AG09309 (cell line): Measurements from ENCODE around the gene MYH9.

ENCODE experiments used
- DNase-seq: peaks from one replicate; pipeline ENCODE4 v3.0.0-alpha.2; 2010; ENCODE audit warnings: low read depth
- H3K4me3 ChIP-seq: 2 replicates; pipeline ENCODE4 v1.5.1; 2011; ENCODE audit warnings: mild to moderate bottlenecking, low read depth, low read length, moderate library complexity; ENCODE audit not compliant: control insufficient read depth
- TF ChIP-seq, protein P1 (sequence below): IDR thresholded peaks from 2 replicates; pipeline ENCODE4 v1.5.1; 2011; ENCODE audit warnings: mild to moderate bottlenecking, low read depth, low read length, inconsistent platforms; ENCODE audit not compliant: insufficient read depth, control insufficient read depth; ENCODE audit errors: missing control alignments

The MYH9 gene

DNA sequence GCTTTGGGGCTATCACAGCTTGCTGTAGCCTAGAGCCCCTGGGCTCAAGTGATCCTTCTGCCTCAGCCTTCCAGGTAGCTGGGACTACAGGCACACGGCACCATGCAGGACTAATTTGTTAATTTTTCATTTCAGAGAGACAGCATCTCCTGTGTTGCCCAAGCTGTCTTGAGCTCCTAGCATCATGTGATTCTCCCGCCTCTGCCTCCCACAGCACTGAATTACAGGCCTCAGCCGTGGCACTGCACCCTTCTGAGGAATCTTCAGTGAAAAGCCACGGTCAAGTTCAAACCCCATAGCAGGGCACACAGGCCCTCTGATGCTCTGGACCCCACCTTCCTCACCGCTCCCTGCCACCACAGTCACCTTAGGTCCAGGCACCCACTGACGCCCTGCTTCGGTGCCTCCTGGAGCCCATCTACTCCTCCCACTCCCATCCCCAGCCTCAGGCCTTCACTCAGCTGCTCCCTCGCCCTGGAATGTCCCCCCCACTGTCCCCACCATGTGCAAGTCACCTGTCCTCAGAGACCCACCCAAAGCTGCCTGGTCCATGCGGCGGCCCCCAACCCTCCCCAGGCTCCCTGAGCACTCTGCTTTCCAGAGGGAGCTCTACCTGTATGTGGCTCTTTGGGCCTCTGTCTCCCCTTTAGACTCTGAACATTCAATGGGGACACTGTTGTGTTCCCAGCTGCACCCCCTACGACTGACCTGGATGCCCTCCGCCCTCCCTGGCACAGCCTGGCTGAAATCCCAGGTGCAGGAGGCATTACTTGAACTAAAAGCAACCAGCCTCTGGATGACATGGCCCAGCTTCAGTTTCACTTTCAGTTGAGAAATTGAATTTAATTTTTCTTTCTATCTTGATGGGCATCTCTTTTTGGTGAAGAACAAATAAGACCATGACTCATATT is 150.1 kb downstream of the MYH9 start:
- H3K4me3 ChIP-seq, result peak overlapping the region; percentile 76
- TF ChIP-seq, protein P1, sequence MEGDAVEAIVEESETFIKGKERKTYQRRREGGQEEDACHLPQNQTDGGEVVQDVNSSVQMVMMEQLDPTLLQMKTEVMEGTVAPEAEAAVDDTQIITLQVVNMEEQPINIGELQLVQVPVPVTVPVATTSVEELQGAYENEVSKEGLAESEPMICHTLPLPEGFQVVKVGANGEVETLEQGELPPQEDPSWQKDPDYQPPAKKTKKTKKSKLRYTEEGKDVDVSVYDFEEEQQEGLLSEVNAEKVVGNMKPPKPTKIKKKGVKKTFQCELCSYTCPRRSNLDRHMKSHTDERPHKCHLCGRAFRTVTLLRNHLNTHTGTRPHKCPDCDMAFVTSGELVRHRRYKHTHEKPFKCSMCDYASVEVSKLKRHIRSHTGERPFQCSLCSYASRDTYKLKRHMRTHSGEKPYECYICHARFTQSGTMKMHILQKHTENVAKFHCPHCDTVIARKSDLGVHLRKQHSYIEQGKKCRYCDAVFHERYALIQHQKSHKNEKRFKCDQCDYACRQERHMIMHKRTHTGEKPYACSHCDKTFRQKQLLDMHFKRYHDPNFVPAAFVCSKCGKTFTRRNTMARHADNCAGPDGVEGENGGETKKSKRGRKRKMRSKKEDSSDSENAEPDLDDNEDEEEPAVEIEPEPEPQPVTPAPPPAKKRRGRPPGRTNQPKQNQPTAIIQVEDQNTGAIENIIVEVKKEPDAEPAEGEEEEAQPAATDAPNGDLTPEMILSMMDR, result no peak
- DNase-seq, result no peak

DNA sequence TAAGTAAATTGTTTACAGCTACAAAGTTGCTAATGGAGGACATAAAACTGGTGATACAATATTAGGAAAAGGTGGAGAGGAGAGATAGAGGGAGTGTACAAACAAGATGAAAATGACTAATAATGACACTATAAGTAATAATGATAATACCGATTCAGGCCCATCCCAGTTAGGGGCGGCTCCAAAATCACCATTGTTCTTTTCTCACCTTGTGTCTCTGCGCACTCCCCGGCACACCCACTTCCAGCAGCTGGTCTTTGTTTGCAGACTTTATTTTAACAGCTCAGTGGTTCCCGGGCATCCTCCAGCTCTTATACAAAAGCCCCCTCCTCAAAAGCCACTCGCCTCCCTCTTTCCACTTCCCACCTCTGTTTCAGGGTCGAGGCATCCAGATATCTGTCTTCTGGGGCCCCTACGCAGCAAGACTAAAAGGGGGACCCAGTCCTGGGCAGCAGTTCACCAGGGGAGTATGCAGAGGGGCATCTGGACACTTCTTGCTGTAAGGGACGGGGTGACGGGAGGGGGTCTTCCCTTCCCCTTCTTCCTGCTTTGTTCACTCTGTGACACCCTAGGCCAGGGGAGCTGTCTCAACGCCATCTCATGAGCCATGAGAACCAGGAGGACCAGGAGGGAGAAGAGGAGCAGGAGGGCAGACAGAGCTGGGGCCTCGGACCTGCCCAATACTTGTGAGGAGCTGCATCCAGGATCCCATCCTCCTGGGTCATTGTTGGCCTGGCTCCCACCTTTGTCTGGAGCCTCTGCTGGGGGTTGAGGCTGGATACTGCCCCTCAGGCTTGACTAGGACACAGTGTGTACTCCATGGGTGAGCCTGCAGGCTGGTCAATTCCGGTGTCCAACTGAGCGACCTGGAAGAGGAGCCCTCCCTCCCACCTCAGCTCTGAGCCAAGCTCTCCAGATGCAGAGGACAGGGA is 151.1 kb downstream of the MYH9 start:
- TF ChIP-seq, protein P1, result no peak
- H3K4me3 ChIP-seq, result no peak overlapping the region

DNA sequence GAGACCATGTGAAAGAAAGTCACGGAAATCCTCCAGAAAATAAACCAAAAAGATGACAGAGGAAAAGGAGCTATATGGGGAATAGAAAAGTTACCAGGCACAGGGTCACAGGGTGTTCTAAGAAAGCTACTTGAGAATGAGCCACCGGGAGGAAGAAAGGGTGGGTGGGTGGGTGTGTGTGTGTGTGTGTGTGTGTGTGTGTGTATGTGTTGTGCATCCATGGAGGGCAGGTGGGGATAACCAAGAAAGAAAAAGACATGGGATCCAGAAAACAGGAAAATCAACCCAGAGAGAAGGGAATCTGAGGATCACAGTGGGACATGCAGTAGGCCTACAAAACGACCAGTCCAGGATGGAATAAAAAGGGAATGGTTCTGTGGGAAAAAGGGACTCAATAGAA is 152.2 kb downstream of the MYH9 start:
- no peak for DNase-seq
- no peak overlapping the region for H3K4me3 ChIP-seq
- TF ChIP-seq, protein P1, result no peak

More for the DNA sequence above, 151.1 kb downstream of the MYH9 start:
- DNase-seq, result no peak

DNA sequence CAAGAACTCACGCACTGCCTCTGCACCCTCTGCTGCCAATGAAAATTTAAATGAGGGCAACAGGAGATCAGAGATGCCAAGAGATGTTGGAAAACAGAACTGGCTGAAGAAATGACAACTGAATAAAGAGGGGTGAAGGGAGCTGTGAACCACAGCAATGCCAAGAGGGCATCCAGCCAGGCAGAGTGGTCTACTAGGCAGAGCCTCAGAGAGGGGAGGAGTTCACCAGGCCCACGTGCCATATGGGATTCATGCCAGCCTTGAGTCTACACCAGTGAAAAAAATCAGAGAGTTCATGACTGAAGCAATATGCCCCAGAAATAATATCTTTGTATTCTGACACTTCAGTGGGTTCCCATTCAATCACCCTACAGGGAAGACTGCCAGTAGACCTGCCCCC is 152.8 kb downstream of the MYH9 start:
- DNase-seq, result no peak
- H3K4me3 ChIP-seq, result no peak overlapping the region
- TF ChIP-seq, protein P1, result no peak

DNA sequence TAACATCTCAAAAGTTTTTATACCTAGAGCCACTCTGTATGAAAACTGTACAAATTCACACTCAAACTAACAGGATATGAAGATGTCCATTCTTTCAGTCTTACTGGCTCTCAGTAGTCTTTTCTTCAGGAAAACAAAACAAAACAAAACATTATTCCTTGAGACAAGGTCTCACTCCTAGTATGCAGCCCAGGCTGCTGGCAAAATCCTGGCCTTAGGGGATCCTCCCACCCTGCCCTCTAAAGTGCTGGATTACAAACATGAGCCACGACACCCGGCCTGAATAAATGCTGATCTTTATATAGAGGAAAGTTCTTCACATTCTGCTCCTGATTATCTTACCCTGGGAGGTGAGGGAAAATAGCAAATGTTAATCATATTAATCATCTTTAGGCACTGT is 153.6 kb downstream of the MYH9 start:
- no peak overlapping the region for H3K4me3 ChIP-seq
- TF ChIP-seq, protein P1, result no peak
- no peak for DNase-seq

DNA sequence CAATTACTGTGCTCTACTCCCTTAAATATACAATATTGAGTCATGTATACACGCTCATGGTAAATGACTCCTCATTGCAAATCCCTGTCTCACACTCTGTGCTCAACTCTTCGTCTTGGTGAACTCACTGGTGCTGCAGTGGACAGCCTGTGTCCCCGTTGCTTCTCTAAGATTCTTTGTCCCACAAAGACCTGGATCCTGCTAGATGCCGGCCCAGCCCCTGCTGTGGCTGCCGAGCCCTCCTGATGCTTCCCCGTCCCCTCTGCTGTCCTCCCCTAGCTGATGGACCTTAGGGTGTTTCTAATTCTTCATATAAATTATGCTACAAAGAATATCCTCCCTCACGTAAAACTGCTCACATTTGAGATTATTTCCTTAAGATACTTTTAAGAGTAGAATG is 154.0 kb downstream of the MYH9 start:
- no peak overlapping the region for H3K4me3 ChIP-seq
- no peak for DNase-seq
- TF ChIP-seq, protein P1, result no peak
